Measurements from ENCODE around the gene BUD31.
A peak's percentile ranks its signal among the peaks of the same experiment; 100 is the strongest.

GRCh38 chr7:99408379-99409191, at the start of gene BUD31, which contains the start of gene PDAP1:
- 0 out of 2 replicates have a peak, but pooled peaks have one; percentile 63 for TF ChIP-seq ASH2L (IDR thresholded peaks at IDR 0.05; ENCODE audit: borderline replicate concordance, low read depth)
- no peak for TF ChIP-seq NFYB (IDR thresholded peaks at IDR 0.05; ENCODE audit: insufficient read depth, low read depth, low read length)
- TF ChIP-seq BRCA1 (IDR thresholded peaks at IDR 0.05; ENCODE audit: low read depth, low read length) = no peak
- TF ChIP-seq BCLAF1 (IDR thresholded peaks at IDR 0.05) = no peak
- TF ChIP-seq ZNF384 (IDR thresholded peaks at IDR 0.05; ENCODE audit: borderline replicate concordance, low read depth, low read length) = no peak
- peak; percentile 97 for TF ChIP-seq PML (IDR thresholded peaks at IDR 0.05; ENCODE audit: low read length)
- no peak for TF ChIP-seq CTCF (IDR thresholded peaks at IDR 0.05 in 2 of 3, conservative IDR thresholded peaks at IDR 0.05 in 1 of 3; ENCODE audit: control insufficient read depth in 2 of 3, extremely low read depth in 1 of 3, insufficient read depth in 1 of 3, low read depth in 3 of 3, low read length in 3 of 3)
- TF ChIP-seq CREM (IDR thresholded peaks at IDR 0.05; ENCODE audit: low read depth) = peak; percentile 82
- TF ChIP-seq ATF3 (IDR thresholded peaks at IDR 0.05; ENCODE audit: borderline replicate concordance, extremely low read depth, low read depth, low read length) = peak; percentile 53; the same call in 1 of the 2 replicates
- peak; percentile 64 for TF ChIP-seq SMAD1 (IDR thresholded peaks at IDR 0.05; ENCODE audit: low read depth, partially characterized antibody)
